Inflammatory macrophage treated with lipopolysaccharide for 1 hour (primary cell): ENCODE measurements around the gene FAM89A.
"Not testable (repeated sequence)": the region's sequence is repeated elsewhere in the genome, so short reads cannot be mapped to it uniquely, and the experiment has no call there.

Source experiments
- DNase-seq, 2 donors: peaks; one replicate each; pipeline ENCODE4 v3.0.0-alpha.2; 2020 to 2022

FAM89A gene

DNA sequence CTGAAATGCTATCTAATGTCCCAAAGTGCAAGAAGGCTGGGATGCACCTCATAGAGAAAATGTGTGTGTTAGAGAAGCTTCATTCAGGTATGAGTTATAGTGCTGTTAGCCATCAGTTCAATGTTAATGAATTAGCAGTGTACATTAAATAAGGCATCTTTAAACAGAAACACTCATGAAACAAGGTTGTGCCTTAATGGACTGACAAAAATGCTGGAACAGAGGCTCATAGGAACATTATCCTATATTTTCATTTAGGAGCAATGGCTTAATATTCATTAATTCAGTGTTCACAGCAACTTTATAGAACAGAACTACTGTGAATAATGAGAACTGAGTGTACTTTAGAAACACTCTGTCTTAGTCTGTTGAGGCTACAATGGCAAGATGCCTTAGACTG is 15.2 kb upstream of the FAM89A start:
- no peak for DNase-seq

DNA sequence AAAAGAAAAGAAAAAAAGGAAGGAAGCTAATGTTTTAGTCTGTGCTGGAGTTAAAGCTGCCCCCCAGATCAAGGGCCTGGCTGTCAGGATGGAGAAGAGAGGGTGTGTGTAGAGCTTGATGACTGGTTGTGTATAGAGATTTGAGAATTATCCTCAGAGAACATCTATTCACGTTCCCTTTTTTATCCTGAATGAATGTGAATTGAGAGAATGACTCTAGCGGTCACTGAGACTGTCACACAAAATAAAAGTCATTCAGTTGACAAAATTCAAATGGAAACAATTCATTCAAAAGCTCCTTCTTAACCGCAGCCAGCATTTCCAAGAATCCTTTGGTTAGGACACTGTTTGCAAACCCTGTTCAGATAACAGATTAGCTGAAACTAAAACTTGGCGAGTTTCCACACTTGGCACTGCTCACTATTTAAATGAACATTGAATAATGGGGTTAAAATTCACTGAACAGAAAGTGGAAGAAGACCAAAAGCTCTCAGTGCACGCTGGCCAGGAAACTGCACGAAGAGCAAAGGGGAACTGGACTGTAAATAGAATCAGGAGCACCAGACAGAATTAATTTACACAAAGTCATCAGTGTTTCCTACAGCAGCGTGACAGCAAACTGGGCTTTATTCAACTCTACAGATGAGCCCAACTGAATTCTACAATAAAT is 13.6 kb upstream of the FAM89A start:
- DNase-seq, result peak; percentile 41 to 61

DNA sequence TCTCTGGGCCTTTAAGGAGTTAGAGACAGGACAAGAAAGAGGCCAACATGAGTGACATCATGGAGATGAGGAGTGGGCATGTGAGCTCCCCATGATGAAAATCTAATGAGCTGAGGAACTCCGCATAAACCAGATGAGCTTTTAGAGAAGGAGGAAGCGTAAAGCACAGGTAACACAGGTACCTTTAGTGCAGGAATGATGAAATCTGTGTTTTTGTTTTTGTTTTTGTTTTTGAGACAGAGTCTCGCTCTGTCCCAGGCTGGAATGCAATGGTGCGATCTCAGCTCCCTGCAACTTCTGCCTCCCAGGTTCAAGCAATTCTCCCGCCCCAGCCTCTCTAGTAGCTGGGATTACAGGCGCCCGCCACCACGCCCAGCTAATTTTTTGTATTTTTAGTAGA is 12.7 kb upstream of the FAM89A start:
- DNase-seq, result no peak

DNA sequence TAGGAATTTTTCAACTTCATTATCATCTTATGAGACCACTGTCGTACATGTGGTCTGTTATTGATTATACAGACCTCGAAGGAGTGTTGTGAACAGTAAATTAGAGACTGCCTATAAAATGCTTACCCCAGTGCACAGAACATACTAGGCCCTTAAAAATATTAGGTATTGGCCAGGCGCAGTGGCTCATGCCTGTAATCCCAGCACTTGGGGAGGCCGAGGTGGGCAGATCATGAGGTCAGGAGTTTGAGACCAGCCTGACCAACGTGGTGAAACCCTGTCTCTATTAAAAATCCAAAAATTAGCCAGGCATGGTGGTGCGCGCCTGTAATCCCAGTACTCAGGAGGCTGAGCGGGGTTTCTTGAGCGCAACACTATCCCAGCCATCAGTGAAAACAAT is 10.9 kb upstream of the FAM89A start:
- DNase-seq, result not testable (repeated sequence)

DNA sequence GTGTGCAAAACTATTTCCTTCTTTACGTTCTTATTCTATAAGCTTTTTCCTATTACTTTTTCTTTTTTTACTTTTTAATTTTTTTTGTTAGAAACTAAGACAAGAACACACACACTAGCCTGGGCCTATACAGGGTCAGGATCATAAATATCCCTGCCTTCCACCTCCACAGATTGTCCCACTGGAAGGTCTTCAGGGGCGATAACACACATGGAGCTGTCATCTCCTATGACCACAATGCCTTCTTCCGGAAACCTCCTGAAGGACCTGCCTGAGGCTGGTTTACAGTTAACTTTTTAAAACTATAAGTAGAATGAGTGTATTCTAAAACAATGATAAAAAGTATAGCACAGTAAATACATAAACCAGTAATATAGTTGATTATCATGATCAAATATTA is 10.3 kb upstream of the FAM89A start:
- no peak for DNase-seq

DNA sequence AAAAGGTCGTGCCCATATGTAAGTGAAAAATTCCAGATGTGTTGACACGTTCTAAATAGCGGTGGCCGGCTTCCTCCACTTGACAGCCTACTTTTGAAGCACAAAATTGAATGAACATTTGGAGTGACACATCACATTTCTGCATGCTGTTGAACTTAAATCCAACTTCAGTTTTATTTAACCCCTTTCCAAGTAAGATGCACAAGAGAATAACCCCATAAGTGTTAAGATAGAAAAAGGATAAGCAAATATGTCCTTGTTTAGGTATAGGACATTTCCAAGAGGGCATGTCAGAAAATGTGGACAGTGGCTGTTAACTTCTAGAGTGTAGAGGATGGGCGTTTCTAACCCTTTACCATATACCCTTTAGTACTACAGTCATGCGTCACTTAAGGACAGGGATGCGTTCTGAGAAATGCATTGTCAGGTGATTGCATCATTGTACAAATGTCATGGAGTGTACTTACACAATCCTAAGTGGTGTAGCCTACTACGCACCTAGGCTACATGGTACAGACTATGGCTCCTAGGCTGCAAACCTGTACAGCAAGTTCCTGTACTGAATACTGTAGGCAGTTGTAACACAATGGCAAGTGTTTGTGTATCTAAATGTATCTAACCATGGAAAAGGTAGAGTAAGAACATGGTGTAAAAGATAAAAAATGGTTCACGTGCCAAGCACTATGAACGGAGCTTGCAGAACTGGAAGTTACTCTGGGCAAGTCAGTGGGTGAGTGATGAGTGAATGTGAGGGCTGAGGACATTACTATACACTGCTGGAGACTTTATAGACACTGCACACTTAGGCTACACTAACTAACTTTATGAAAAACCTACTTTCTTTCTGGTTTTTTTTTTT is 9.3 kb upstream of the FAM89A start:
- peak; percentile 25 to 43 for DNase-seq

DNA sequence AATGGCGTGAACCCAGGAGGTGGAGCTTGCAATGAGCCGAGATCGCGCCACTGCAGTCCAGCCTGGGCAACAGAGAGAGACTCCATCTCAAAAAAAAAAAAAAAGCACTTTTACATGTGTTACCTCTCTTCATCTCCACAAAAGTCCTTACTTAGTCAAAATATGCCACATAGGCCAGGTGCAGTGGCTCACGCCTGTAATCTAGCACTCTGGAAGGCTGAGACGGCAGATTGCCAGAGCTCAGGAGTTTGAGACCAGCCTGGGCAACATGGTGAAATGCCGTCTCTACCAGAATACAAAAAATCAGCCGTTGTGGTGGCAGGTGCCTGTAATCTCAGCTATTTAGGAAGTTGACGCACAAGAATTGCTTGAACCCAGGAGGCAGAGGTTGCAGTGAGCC is 8.4 kb upstream of the FAM89A start:
- DNase-seq, result not testable (repeated sequence)

DNA sequence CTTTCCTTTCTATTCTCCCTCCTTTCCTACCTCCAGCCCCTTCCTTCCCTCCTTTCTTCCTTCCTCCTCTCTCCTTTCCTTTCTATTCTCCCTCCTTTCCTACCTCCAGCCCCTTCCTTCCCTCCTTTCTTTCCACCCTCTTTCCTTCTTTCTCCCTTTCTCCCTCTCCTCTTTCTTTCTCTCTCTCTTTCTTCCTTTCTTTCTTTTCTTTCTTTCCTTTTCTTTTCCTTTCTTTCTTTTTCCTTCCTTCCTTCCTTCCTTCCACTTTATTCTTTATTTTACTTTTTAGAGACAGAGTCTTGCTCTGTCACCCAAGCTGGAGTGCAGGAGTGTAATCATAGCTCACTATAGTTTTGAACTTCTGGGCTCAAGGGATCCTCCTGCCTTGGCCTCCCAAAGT is 7.5 kb upstream of the FAM89A start:
- not testable (repeated sequence) for DNase-seq

DNA sequence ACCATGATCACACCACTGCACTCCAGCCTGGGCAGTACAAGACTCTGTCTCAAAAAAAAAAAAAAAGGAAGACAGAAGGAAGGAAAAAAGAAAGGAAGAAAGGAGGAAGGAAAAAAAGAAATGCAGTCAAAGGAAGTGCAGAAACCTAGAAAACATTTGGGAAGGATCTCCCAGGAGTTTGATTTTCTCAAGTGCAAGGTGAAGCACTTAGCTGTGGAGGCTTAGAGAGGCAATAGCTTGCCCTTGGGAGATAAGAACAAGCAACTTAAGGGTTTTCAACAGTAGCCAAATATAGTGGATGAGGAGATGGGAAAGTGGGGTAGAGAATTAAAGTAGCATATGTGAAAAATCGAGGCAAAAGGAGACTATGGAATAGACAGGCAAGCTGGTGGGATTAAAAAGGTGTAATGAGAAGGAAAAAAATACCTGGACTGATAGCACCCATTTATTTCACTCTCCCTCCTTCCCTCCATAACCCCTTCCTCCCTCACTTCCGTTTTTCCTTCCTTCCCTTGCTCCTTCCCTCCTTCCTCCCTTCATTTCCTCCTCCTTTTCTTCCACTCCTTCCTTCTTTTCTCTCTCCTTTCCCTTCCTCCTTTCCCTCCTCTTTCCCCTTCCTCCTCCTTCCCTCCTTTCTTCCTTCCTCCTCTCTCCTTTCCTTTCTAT is 6.8 kb upstream of the FAM89A start:
- DNase-seq, result no peak

DNA sequence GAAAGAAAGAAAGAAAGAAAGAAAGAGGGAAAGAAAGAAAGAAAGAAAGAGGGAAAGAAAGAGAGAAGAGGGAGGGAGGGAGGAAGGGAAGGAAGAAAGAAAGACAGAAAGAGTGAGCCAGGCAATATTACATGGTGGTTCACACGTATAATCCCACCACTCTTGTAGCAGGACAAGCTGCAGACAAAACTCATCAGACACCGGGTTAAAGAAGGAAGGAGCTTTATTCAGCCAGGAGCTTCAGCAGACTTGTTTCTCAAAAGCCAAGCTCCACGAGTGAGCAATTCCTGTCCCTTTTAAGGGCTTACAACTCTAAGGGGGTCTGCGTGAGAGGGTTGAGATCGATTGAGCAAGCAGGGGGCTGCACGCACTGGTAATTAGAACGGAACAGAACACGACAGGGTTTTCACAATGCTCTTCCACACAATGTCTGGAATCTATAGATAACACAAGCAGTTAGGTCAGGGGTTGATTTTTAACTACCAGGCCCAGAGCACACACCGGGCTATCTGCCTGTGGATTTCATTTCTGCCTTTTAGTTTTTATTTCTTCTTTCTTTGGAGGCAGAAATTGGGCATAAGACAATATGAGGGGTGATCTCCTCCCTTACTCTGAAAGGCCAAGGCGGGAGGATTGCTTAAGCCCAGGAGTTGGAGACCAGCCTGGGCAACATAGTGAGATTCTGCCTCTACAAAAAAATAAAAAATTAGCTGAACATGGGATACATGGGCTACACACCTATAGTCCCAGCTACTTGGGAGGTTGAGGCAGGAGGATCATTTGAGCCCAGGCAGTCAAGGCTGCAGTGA is 6.1 kb upstream of the FAM89A start:
- DNase-seq, result not testable (repeated sequence)

DNA sequence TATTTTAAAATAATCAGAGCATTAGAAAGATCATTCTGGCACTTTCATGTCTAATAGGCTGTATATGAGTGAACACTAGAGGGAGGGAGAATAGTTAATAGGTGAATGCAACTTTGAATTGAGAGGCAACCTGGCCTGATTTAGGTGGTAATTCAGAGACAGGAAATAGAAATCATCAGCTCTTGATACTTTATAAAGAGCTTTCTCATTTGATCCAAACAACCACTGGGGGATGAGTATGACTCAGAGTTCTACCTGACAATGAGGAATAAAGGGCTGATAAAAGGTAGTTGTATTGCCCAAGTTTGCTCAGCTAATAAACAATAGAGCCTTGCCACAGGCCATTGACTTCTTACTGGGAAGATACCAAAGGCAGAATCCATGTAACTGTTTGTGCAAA is 5.2 kb upstream of the FAM89A start:
- DNase-seq, result no peak

DNA sequence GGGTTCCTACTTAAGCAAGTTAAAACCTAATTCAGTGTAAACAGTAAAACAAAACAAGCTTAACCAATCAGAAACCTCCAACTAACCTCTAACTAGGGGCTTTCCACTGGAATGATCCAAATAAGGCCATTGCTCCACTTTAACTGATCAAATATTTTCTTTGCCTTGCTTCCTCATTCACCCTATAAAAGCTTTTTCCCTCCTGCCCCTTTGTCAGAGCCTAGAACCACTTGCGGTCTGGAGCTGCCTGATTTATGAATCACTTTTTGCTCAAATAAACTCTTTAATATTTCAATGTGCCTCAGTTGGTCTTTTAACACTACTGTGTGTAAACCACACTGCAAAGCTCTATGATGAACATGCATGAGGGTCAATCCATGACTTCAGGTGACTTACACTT is 4.5 kb upstream of the FAM89A start:
- no peak for DNase-seq

DNA sequence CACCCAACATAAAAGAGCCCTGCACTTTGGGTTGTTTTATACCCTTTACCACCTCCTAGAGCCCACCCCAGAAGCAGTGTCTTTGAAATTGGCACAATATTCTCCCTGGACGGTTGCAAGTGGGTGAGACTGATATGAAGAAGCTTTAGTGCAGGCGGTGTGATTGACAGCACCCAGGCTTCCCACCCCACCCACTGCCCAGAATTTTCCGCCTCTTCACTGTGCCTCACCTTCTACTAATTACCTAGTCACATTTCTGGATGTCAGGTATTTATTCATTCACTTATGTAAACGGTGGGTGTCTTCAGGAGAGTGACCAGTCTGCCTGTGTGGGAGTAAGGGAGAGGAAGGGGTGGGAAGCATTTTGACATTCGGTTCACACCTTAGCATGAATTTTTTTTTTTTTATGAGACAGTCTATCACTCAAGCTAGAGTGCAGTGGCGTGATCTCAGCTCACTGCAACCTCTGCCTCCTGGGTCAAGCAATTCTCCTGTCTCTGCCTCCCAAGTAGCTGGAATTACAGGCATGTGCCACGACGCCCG is 1.7 kb upstream of the FAM89A start:
- no peak for DNase-seq

DNA sequence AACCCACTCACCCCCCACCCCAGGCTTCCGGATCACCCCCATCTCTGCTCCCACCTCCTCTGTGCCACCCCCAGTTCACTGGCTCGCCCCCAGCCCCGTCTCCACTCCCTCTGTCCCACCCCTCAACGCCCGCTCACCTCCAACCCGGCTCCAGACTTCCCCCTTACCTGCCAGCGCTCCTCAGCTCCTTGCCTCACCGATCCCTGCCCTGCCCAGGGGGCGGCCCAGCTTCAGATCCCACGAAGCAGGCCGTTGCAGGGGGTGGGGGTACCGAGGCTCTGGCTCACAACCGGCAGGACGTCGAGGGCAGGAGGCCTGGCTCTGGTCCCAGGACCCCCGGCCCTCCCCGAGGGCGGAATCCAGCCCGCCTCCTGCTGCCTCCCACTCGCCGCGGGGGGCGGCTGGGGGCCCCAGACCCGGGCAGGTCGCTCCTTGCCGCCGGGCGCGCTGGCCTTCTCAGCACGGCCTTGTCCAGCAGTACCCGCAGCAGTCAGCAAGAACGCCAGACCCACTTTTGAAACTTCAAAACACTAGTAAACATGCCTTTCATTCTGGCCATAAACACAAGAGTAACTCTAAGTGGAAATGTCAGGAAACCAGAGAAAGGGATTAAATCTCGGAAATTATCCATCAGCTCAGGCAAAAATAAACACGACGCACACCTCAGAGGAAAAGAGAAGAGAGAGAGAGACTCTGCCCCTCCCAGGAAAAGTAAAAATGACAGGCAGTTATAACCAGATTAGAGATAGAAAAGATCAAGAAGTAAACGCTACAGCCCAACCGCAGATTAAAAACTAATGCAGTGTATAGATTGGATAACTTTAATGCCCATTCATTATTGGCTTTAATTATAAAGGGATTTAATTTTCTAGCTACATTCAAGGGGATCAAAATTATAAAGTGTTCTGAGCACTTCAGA is 1.0 kb upstream of the FAM89A start:
- DNase-seq, result no peak

DNA sequence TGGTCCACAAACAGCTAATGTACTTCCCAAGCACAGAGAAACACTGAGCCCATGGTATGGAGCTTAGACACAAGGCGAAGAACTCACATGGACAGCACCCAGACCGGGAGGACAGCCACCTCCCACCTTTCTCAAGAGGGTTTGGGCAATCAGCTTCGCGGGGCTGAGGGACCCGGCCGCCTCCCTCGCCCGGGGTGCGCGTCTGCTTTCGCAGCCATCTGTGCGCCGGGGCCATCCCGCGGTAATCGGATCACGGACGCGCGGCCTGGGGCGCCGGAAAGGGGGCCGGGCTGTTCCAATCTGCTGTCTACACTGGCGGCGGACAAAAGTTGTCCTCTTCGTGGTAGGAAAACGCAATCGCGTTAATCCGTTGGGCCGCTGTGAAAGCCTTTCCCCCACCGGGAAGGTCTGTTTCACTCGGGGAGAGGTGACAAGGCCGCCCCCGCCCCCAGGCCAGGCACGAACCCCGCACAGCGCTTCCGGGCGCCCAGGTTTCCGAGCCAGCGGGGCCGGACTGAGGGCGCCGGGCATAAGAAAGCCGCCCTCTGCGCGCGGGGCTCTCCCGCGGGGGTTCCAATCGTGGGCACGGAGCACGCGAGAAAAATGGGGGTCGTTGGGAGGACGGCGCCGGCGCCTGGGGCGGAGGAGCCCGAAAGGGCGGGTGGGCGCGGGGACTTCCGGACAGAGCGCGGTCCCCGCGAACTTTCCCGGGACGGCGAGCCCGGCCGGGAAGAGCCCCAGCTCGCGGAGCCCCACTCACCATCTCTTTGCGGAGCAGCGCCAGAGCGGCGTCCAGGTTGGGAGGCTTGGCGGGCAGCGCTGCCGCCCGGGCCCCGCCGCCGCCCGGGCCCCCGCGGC is 664 bp downstream of the FAM89A start:
- peak; percentile 27 to 52 for DNase-seq

DNA sequence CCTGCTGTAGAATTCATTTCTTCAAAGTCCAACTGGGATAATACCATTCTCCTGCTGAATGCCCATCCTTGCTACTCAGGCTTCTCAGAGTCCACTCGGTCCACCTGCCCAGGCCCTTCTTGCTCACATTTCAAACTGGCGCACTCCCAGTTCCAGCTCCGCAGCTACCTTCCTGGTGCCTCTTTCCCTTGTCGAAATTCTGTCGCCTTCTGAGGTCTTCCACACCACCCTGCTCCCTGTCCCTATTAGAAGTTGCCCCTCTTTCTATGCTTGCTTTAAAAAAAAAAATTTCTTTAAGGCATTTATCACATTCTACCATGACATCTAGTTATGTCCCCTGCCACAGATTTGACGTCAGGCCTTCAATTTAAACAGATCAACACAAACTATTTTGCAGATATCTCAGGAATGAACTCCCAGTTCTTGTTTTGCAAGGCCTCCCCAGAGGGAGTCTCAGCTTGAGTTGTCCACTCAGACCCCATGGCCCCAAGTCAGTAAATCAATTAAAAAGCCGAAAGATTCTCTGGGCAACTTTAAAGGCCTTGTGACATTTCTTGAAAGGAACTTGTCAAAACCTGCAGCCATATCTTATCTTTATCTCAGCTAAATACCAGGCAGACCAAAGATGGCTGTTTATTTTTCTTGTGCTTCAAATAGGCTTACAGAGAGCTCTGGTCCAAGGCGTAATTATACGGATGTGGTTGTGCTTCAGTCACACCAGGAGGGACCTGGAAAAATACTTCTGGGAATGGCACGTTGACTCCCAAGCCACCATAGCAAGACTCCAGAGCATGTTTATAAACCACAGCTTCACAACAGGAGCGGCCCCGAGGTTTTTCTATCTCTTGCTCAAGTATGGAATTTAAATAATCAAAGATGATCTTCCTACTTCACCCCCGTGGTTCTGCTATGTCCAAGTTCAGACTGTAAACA is 2.2 kb downstream of the FAM89A start:
- DNase-seq, result no peak

DNA sequence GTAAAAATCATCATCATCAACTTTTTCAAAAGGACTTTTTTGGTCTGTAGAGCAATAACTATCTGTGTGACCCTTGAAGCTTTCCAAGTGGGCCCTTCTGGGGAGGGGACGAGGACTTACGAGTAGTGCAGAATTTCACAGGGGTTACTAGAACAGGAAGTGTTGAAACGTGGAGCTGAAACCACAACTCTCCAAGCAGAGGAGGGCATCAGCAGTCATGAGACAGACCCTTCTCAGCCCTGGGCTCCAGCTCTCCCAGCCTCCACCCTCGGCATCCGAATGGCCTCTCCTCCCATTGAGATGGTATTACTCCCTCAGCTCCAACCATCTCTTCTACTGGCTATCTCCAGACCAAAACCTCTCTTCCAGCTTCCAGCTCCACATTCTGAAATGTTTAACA is 3.6 kb downstream of the FAM89A start:
- peak; percentile 49 to 56 for DNase-seq

DNA sequence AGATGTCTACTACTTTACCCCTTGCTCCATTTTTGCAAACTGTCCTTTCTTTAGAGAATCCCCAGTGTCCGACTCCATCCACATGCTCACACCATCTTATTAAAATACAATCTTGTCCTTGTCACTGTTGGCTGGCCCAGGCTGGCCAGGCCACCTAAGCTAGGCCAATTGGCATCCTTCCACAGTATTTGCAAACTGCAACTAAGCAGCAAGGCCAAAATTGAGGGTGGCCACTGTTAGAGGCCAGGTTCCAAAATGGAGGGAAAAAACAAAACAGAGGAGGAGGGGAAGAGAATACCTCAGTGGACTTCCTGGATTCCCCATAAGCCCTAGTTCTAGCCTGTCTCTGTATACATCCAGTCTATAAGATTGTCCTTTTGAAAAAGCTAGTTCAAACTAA is 4.3 kb downstream of the FAM89A start:
- no peak for DNase-seq

DNA sequence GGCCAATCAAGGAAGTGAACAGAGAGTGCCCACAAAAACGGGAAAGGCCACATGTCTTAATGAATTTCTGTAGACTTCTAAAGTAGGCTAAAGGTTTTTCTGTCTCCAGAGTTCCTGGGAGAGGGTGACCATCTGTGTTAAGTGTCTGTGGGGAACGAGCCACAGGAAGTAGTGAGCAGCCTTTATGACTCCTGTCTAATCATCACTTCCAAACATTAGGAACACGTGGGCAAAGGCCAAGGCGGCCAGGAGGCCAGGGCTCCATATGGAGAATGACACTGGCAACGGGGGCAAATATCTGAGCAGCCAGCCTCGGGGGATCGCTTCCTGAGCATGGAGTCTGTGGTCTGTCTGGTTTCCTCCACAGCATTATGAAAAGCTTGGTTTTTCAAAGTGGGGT is 7.1 kb downstream of the FAM89A start:
- no peak for DNase-seq
